HG03460 (cell line): ENCODE data around the gene PROK2.

Experiments
- ATAC-seq: cut with Tn5 transposase; IDR thresholded peaks from one replicate; pipeline ENCODE4 v1.9.1; 2021; ENCODE audit not compliant: unreplicated experiment

Gene PROK2

DNA sequence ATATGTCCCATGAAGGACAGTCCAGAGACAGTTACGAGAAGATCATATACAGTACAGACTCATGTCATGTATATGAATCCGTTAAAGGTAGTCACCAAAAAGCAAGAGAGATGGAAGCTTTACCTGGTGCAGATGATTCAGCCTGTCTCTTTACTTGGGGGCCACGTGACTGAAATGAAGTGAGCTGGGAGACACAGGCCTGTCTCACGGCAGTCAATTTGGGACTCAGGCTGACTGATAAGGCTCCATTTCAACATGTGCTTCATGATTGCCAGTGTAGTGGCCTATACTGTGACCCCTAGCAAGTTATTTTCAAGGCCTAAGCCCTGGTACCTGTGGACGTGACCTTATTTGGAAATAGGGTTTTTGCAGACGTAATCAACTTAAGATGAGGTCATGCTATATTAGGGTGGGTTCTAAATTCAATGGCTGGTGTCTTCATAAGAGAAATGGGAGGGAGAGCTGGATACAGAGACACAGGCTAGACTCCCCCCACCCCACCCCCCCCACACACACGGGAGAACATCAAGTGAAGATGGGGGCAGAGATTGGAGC is 3.0 kb upstream of the PROK2 start:
- no peak for ATAC-seq

- ATAC-seq = no peak
Observed at GRCh38 chr3:71786551-71786950, 1.6 kb upstream of the PROK2 start.

DNA sequence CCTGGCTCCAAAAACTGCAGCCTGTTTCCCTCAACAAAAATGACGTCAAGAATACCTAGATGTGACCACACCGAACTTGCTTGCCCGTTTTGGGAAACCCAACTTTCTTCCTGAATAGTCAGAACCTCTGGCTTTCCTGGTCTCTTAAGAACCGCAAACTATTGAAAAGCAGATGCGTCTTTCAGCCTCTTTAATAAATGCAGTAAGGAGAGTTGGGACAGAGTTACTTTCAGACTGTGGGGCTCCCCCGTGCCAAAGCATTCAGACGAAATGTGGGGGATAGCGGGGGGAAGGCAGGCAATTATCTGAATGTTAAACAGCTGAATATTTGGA is 1.2 kb upstream of the PROK2 start:
- ATAC-seq = no peak

DNA sequence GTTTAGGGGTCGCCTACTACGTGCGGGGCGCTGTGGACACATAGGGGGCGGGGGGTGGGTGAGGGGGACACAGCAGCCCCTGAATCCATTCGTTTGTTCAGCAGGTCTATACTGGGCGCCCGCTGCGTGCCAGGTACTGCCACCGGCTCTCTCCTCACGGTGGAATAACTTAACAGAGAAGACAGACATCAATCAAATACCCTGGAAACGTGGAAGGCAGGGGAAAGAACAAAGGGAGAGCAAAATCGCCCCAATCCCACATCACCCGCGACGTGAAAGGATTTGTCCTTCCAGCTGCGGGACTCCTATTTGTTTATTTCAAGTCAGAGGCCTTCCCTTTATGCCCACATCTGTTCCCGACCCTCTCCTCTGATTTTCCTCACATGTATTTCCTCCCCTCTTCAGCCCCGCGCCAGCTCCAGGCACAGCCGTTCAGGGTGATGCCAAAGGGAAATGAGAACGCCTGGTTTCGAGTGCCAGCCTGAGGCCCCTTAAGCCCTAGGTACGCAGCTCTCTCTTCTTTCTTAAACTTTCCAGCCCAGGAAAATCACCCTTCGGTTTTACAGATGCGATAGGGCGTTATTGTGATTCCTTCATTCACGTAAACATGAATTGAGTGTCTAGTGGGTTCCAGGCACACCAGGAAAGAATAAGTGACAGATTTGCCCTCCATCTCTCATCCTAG is 726 bp upstream of the PROK2 start:
- ATAC-seq = no peak

DNA sequence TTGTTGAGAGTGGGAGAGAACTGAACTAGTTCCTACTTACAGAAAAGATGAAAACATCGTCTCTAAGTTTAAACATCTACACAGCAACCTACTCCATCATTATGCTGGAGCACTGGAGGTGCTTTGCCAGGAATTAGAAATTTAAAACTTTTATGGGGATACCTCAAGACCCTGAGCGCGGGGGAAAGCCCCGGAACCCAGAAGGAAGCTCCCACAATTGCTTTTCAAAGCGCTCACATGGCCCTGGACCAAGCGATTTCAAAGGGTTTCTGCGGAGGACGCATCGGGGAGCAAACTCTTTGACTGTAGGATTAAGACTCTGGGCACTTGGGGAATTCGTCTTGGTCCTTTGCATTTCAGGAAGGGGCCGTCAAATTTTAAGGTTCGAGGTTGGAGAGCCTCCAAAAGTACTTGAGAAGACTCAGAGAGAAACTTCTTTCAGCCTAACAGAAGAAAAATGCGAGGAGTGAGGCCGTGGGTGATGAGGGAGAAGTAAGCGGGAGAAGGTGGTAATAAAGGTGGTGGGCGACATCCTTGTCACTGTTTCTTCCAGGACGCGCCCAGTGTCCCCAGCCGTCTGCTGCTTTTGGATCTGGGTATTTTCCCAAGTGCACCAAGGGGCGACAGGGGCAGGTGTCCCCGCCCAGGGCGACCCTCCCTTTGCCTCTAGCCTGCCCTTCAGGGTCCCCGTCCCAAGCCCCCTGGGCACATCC is 591 bp downstream of the PROK2 start:
- no peak for ATAC-seq

- ATAC-seq = no peak
Observed at GRCh38 chr3:71783152-71783551, 1.8 kb downstream of the PROK2 start.

GRCh38 chr3:71780430-71780829 is 4.5 kb downstream of the PROK2 start:
- no peak for ATAC-seq

GRCh38 chr3:71779674-71780377 is 5.1 kb downstream of the PROK2 start:
- ATAC-seq = no peak

- no peak for ATAC-seq
Observed at GRCh38 chr3:71778353-71778752, 6.6 kb downstream of the PROK2 start.

GRCh38 chr3:71776538-71776937 is 8.4 kb downstream of the PROK2 start:
- ATAC-seq = no peak

DNA sequence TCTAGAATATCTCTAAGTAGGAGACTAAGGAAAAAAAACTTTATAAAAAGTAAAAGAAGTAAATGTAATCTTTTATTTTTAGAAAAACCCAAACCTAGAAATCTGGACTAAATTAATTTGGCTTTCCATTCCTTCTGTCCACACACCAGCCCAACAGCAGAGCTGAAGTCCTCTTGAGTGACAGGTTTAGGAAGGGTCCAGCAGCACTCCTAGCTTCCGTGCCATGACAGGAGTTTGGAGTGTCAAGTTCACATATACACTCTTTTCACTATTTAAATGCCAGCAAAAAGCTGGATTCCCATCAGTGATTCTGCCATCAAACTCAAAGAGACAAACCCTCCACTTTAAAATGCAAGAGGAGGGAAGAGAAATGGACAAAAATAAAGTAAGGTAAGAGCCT is 13.1 kb downstream of the PROK2 start:
- ATAC-seq = no peak

GRCh38 chr3:71771126-71771525 is 13.8 kb downstream of the PROK2 start:
- ATAC-seq = no peak

GRCh38 chr3:71763426-71763825 is 21.5 kb downstream of the PROK2 start:
- ATAC-seq = no peak

- ATAC-seq = no peak
Observed at GRCh38 chr3:71760140-71760539, 24.8 kb downstream of the PROK2 start.

DNA sequence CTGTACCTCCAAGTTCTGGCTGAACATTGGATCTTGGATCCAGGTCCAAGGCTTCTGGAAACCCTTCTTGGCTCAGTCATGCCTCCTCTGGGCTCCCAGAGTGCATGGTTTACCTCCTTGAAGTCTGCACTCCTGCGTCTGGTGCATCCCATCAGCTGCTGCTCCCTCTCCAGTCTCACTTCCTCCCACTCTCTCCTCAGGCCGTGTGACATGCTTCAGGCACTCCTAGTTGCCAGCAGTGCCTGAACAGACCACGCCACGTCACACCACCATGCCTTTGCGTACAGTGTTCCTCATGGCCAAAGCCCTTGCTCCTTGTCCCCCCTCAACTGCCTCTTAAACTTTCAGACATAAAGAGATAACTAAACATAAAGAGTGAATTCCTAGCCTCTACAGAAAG is 25.5 kb downstream of the PROK2 start:
- ATAC-seq = no peak

DNA sequence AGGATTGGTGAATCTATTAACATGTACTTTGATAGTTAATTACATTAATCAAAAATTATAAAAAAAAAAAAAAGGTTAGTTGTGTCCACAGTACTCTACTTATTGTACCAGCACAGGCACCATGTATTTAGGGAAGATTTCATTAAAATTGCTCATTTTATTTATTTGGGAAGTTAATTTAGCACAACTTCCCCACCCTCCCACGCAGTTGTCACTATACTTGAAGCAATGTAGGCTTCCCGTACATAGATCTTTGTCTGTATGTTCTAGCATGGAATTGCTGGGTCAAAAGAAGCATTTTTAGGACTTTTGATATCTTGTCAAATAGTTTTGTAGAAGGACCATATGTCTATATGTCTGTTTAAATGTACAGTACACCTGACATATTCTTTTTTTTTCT is 26.9 kb downstream of the PROK2 start:
- ATAC-seq = no peak

DNA sequence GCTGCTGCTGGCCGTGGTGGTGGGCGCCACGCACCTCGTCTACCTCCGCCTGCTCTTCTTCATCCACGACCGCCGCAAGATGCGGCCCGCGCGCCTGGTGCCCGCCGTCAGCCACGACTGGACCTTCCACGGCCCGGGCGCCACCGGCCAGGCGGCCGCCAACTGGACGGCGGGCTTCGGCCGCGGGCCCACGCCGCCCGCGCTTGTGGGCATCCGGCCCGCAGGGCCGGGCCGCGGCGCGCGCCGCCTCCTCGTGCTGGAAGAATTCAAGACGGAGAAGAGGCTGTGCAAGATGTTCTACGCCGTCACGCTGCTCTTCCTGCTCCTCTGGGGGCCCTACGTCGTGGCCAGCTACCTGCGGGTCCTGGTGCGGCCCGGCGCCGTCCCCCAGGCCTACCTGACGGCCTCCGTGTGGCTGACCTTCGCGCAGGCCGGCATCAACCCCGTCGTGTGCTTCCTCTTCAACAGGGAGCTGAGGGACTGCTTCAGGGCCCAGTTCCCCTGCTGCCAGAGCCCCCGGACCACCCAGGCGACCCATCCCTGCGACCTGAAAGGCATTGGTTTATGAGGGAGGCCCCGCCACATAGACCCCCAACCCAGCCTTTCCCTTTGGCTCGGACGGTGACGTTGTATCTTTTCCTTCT is 30.2 kb downstream of the PROK2 start:
- ATAC-seq = no peak

DNA sequence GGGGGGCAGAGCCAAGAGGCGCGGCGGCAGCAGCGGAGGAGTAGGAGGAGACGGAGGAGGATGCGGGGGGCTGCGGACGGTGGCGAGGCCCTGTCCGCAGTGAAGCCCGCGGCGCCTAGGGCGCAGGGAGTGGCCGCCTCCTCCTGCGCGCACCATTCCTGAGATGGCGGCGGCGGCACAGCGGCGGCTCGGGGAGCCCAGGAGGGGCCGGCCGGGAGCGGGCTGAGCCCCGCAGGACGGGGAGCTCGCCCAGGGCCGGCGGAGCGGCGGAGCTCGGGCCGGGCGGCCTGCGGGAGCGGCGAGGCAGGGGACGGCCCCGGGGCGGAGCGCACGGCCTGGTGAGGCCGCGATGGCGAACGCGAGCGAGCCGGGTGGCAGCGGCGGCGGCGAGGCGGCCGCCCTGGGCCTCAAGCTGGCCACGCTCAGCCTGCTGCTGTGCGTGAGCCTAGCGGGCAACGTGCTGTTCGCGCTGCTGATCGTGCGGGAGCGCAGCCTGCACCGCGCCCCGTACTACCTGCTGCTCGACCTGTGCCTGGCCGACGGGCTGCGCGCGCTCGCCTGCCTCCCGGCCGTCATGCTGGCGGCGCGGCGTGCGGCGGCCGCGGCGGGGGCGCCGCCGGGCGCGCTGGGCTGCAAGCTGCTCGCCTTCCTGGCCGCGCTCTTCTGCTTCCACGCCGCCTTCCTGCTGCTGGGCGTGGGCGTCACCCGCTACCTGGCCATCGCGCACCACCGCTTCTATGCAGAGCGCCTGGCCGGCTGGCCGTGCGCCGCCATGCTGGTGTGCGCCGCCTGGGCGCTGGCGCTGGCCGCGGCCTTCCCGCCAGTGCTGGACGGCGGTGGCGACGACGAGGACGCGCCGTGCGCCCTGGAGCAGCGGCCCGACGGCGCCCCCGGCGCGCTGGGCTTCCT is 31.0 kb downstream of the PROK2 start, which contains the start of gene GPR27:
GPR27 (plus strand) TSS at position 155 of the 909 bp plus-strand sequence; CDS start at position 350, 195 bp downstream.
- ATAC-seq = no peak

GRCh38 chr3:71752831-71753700 is 31.9 kb downstream of the PROK2 start:
- ATAC-seq = no peak
